GM18526 (cell line): Measurements from ENCODE around the gene AIF1L.

ENCODE experiments used
- POLR2A ChIP-seq: IDR thresholded peaks from 3 replicates; pipeline ENCODE4 v1.6.1; 2011; ENCODE audit not compliant: insufficient read length; ENCODE audit errors: extremely low read depth

The AIF1L gene

DNA sequence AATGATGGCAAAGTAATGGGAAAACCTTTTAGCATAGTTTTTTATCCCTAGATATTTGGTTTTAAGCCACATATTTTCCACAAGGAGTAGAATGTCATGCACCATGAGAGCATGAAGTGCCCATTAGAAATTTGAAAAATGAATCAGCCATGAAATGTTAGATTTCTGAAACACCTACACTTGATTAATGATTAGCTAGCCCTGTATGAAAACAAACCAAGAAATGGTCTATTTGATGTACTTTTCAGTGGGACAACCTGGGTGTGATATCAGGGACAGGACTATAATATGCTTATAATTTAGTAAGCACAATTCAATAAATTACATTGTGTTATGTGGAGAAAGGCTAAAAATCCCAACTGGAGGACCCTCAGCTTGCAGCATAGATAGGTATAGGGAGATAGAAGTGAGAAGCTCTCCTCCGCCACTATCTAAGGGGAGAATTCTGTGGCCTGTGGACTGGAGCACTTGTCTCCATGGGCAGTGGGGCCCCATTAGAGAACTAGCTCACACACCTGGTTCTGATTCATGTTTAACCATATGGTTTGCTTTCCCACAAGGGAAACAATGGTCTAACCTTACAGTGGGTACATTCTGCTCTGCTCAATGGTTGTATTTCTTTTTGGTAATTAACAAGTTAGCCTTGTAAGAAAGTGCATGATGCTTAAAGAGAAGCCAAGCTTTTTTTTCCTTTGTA lies 64.2 kb downstream of the AIF1L start:
- no peak for TF ChIP-seq POLR2A

DNA sequence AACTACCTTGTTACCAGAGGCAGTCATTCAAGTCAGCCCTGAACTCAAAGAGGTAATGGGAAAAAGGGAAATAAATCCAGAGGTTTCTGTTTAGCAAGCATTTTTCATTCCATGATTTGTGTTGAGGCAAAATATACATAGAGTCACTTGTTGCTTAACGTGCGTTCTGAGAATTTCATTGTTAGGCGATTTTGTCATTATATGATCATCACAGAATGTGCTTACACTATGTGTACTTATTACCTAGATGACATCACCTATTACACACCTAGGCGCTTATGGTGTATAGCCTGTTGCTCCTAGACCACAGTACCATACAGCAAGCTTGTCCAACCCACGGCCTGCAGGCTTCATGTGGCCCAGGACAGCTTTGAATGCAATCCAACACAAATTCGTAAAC lies 65.3 kb downstream of the AIF1L start:
- no peak for TF ChIP-seq POLR2A

DNA sequence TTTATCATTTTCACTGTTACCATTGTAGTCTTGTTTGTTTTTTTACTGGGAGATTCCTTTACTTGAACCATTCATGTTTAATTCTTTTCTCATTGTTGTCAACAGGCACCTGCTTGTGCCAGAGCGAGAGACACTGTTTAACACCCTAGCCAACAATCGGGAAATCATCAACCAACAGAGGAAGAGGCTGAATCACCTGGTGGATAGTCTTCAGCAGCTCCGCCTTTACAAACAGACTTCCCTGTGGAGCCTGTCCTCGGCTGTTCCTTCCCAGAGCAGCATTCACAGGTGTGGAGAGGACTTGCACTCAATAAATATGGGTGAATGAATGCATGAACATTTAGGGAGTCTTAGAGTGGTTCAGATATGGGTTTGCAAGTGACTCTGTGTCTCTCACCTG lies 66.6 kb downstream of the AIF1L start:
- TF ChIP-seq POLR2A: no peak

DNA sequence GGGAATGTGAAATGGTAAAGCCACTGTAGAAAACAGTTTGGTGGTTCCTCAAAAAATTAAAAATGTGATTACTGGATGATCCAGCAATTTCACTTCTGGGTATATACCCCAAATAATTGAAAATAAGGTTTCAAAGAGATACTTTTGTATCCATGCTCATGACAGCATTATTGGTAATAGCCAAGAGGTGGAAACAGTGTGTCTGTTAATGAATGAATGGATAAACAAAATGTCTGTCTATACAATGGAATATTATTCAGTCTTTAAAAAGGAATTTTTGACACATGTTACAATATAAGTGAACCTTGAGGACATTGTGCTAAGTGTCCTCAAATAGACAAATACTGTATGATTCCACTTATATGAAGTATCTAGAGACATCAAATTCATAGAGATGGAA lies 69.2 kb downstream of the AIF1L start:
- no peak for TF ChIP-seq POLR2A

DNA sequence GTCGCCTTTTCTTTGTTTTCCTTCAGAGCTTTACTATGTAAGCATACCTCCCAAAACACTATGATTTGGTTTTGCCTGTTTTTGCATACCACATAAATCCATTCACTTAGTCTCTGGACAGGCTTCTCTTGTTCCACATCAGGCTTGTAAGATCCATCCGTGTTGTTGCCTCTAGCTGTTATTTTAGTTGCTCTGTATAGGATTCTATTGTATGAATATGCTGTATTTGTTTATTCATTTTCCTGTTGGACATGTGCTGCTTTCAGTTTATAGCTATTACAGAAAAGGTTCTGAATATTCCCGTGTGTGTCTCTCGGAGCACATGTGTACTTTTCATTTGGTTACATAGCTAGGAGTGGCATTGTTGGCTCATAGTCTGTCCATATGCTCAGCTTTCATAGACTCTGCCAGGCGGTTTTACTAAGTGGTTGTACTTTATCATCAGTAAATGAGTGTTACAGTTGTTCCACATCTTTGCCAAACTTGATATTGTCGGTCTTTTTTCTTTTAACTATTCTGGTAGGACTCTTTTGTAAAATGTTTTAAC lies 70.9 kb downstream of the AIF1L start:
- TF ChIP-seq POLR2A: no peak

DNA sequence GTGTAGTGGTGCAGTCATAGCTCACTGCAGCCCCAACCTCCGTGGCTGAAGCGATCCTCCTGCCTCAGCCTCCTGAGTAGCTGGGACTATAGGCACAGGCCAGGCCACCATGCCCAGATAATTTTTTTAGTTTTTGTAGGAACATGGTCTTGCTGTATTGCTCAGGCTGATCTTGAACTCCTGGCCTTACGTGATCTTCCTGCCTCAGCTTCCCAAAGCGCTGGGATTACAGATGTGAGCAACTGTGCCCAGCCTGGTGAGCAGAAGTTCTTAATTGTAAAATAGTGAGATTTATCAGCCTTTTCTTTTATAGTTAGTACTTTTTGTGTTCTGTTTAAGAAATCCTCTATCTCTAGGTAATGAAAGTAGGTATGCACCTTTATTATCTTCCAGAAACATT lies 71.6 kb downstream of the AIF1L start:
- TF ChIP-seq POLR2A: no peak

DNA sequence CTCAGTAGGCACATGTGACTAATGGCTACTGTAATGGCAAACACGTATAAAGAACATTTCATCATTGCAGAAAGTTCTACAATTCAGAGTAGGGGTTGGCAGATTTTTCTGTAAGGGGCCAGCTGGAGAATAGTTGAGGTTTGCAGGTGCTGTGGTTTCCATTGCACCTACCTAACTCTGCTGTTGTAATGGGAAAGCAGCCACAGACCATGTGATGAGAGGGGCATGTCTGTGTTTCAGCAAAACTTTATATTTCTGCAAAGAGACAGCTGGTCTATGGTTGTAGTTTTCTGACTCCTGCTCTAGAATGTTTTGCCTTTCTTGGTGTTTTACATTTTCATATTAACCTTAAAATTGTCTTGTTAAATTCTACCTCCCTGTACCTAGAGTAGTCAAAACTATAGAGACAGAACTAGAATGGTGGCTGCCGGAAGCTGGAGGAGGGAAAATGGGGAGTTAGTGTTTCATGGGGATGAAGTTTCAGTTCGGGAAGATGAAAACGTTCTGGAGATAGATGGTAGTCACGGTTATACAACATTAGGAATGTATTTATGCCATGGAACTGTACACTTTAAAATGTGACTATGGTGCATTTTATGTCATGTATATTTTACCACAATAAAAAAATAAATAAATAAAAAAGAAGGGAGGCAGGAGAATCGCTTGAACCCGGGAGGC lies 73.4 kb downstream of the AIF1L start:
- no peak for TF ChIP-seq POLR2A
